ENCODE measurements around the gene WDR26.

The WDR26 gene

DNA sequence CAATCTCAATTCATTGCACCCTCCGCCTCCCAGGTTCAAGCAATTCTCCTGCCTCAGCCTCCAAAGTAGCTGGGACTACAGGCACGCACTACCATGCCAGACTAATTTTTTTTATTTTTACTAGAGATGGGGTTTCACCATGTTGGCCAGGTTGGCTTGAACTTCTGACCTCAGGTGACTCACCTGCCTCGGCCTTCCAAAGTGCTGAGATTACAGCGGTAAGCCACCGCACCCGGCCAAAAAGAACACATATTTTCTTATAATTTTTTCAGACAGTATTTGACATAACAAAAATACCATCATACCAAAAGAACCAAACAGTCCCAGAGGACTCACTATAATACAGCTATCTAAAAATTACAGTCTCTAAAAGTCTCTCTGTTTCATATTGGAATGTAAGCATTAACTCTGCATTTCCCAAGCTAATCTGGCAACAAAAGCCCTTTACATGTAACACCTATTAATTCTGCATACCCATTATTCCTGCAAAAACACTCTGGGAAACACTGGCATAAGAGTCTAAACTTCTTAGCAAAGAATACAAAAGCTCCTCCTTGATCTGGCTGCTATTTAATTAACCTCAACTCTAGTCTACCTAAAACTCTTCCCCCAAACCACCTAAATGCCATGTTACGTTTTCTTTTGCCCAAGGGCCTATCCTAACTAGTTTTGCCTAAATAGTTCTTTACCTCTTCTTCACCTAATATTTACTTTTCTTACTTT is 26.9 kb downstream of the WDR26 start:
- no peak overlapping the region for H3K4me3 ChIP-seq (ENCODE audit: low read length)
- no peaks in the 10 kb centered on the region for H3K27me3 ChIP-seq (ENCODE audit: control insufficient read depth, insufficient read depth, low read length)
- H3K4me1 ChIP-seq (ENCODE audit: control insufficient read depth, insufficient read depth, low read length) = peaks cover 6% of the 10 kb centered on the region
- no peaks in the 10 kb centered on the region for H3K9me3 ChIP-seq (ENCODE audit: control insufficient read depth, low read length)
- no peaks in the 10 kb centered on the region for H3K36me3 ChIP-seq (ENCODE audit: control insufficient read depth, insufficient read depth, low read length)
- no peak overlapping the region for H3K9ac ChIP-seq (ENCODE audit: low read length)

DNA sequence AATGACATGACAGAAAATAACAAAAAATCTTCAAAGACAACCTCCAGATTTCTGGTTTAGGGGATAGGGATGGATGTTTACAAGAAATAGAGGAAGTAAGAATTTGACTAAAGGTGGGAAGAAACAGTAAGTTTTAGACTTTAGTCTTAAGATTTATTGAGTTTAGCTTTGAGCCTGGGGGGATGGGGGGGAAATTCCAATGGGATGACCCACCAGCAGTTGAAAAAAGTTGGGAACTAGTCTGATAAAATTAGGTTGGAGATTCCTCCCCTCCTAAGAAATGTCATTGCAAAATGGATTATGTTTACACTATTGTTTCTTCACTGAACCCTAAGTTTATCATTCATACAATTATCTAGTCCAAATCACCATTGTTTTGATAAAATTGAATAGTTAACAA is 28.4 kb downstream of the WDR26 start:
- H3K4me1 ChIP-seq (ENCODE audit: control insufficient read depth, insufficient read depth, low read length) = peaks cover 6% of the 10 kb centered on the region
- H3K27me3 ChIP-seq (ENCODE audit: control insufficient read depth, insufficient read depth, low read length) = no peaks in the 10 kb centered on the region
- peaks cover under 1% of the 10 kb centered on the region for H3K36me3 ChIP-seq (ENCODE audit: control insufficient read depth, insufficient read depth, low read length)

DNA sequence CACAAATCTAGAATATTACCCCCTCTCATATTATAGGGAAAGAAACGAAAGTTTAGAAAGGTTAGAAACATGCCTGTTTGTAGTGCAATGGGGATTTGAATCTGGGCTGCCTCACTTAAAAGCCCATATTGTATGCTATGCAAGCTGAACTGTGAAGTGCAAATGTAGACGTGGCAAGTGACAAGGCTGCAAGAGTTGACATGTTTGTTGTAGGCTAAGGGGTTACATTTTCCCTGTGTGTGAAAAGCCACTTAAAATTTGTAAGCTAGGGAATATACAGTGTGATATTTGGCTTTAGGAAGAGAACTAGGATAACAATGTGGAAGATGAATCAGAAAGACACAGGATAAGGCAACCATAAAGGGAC is 29.0 kb downstream of the WDR26 start:
- Histone ChIP-seq H3K4me1 (ENCODE audit: control insufficient read depth, insufficient read depth, low read length) (peaks cover 6% of the 10 kb centered on the region), H3K9me3 (ENCODE audit: control insufficient read depth, low read length) (no peaks in the 10 kb centered on the region), H3K36me3 (ENCODE audit: control insufficient read depth, insufficient read depth, low read length) (peaks cover 4% of the 10 kb centered on the region), H3K27me3 (ENCODE audit: control insufficient read depth, insufficient read depth, low read length) (no peaks in the 10 kb centered on the region), H3K9ac (ENCODE audit: low read length) (no peak overlapping the region), H3K4me3 (ENCODE audit: low read length) (no peak overlapping the region)

More for the DNA sequence above, 28.4 kb downstream of the WDR26 start:
- no peak overlapping the region for H3K4me3 ChIP-seq (ENCODE audit: low read length)
- no peaks in the 10 kb centered on the region for H3K9me3 ChIP-seq (ENCODE audit: control insufficient read depth, low read length)
- H3K9ac ChIP-seq (ENCODE audit: low read length) = no peak overlapping the region

DNA sequence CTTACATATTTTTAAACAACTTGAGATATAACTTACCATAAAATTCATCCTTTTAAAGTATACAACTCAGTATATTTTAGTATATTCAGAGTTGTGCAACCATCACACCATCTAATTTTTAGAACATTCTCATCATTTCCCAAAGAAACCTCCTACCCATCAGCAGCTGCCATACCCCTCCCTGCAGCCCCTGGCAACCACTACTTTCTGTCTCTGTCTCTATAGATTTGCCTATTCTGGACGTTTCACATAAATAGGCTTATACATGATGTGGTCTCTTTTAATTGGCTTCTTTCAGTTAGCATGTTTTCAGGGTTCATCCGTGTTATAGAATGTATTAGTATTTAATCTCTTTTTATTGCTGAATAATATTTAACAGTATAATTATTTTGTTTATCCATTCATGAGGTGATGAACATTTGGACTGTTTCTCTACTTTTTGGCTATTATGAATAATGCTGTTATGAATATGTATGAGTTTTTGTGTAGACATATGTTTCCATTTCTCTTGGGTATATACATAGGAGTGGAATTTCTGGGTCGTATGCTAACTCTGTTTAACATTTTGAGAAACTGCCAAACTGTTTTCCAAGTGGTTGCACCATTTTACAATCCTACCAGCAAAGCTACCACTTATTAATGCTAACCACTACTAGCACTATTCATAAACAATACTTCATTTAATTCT is 29.5 kb downstream of the WDR26 start:
- H3K27me3 ChIP-seq (ENCODE audit: control insufficient read depth, insufficient read depth, low read length) = no peaks in the 10 kb centered on the region
- no peaks in the 10 kb centered on the region for H3K9me3 ChIP-seq (ENCODE audit: control insufficient read depth, low read length)
- no peak overlapping the region for H3K4me3 ChIP-seq (ENCODE audit: low read length)
- H3K9ac ChIP-seq (ENCODE audit: low read length) = no peak overlapping the region
- peaks cover 4% of the 10 kb centered on the region for H3K36me3 ChIP-seq (ENCODE audit: control insufficient read depth, insufficient read depth, low read length)
- H3K4me1 ChIP-seq (ENCODE audit: control insufficient read depth, insufficient read depth, low read length) = peaks cover 6% of the 10 kb centered on the region

GRCh38 chr1:224402472-224403036 is 32.0 kb downstream of the WDR26 start:
- H3K4me1 ChIP-seq (ENCODE audit: control insufficient read depth, insufficient read depth, low read length) = peaks cover 2% of the 10 kb centered on the region
- H3K9me3 ChIP-seq (ENCODE audit: control insufficient read depth, low read length) = no peaks in the 10 kb centered on the region
- H3K36me3 ChIP-seq (ENCODE audit: control insufficient read depth, insufficient read depth, low read length) = peaks cover 4% of the 10 kb centered on the region
- H3K9ac ChIP-seq (ENCODE audit: low read length) = no peak overlapping the region
- H3K4me3 ChIP-seq (ENCODE audit: low read length) = no peak overlapping the region
- H3K27me3 ChIP-seq (ENCODE audit: control insufficient read depth, insufficient read depth, low read length) = no peaks in the 10 kb centered on the region

DNA sequence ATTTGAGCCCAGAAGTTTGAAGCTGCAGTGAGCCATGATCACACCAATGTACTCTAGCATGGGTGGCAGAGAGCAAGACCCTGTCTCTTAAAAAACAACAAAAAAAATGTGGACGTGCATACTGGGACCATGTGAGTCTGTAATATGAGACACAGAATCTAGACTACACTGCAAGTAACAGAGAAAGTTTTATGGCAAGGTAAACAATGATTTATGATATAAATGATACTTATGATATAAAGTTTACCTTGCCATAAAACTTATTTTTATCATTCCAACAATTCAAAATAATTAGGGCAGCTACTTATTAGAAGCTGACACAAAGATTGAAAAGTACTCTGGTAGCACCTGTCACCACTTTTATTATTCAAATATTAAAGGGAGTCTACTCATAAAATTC is 34.7 kb downstream of the WDR26 start:
- no peaks in the 10 kb centered on the region for H3K27me3 ChIP-seq (ENCODE audit: control insufficient read depth, insufficient read depth, low read length)
- H3K9ac ChIP-seq (ENCODE audit: low read length) = no peak overlapping the region
- peaks cover 4% of the 10 kb centered on the region for H3K36me3 ChIP-seq (ENCODE audit: control insufficient read depth, insufficient read depth, low read length)
- H3K4me3 ChIP-seq (ENCODE audit: low read length) = no peak overlapping the region
- H3K9me3 ChIP-seq (ENCODE audit: control insufficient read depth, low read length) = no peaks in the 10 kb centered on the region
- no peaks in the 10 kb centered on the region for H3K4me1 ChIP-seq (ENCODE audit: control insufficient read depth, insufficient read depth, low read length)

GRCh38 chr1:224393294-224393693 is 41.3 kb downstream of the WDR26 start:
- Histone ChIP-seq H3K9ac (ENCODE audit: low read length) (no peak overlapping the region), H3K36me3 (ENCODE audit: control insufficient read depth, insufficient read depth, low read length) (no peaks in the 10 kb centered on the region), H3K4me1 (ENCODE audit: control insufficient read depth, insufficient read depth, low read length) (no peaks in the 10 kb centered on the region), H3K27me3 (ENCODE audit: control insufficient read depth, insufficient read depth, low read length) (no peaks in the 10 kb centered on the region), H3K9me3 (ENCODE audit: control insufficient read depth, low read length) (no peaks in the 10 kb centered on the region), H3K4me3 (ENCODE audit: low read length) (no peak overlapping the region)

GRCh38 chr1:224392411-224393249 is 42.0 kb downstream of the WDR26 start:
- H3K4me3 ChIP-seq (ENCODE audit: low read length) = no peak overlapping the region
- no peak overlapping the region for H3K9ac ChIP-seq (ENCODE audit: low read length)
- no peaks in the 10 kb centered on the region for H3K4me1 ChIP-seq (ENCODE audit: control insufficient read depth, insufficient read depth, low read length)
- H3K36me3 ChIP-seq (ENCODE audit: control insufficient read depth, insufficient read depth, low read length) = no peaks in the 10 kb centered on the region
- H3K9me3 ChIP-seq (ENCODE audit: control insufficient read depth, low read length) = no peaks in the 10 kb centered on the region
- no peaks in the 10 kb centered on the region for H3K27me3 ChIP-seq (ENCODE audit: control insufficient read depth, insufficient read depth, low read length)

DNA sequence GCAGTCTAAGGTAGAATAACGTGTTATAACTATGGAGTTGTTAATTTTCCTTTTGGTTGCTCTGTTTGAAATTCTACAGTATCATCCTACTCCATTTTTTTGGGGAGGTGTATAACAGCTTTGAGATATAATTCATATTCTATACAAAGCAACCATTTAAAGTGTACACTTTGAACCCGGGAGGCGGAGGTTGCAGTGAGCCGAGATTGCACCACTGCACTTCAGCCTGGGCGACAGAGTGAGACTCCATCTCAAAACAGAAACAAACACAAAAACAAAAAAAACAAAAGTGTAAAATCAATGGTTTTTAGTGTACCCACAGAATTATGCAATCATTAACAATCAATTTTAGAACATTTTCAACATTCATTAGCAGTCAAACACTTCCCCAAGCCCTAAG is 44.1 kb downstream of the WDR26 start:
- H3K36me3 ChIP-seq (ENCODE audit: control insufficient read depth, insufficient read depth, low read length) = no peaks in the 10 kb centered on the region
- no peak overlapping the region for H3K9ac ChIP-seq (ENCODE audit: low read length)
- H3K9me3 ChIP-seq (ENCODE audit: control insufficient read depth, low read length) = no peaks in the 10 kb centered on the region
- no peak overlapping the region for H3K4me3 ChIP-seq (ENCODE audit: low read length)
- no peaks in the 10 kb centered on the region for H3K4me1 ChIP-seq (ENCODE audit: control insufficient read depth, insufficient read depth, low read length)
- H3K27me3 ChIP-seq (ENCODE audit: control insufficient read depth, insufficient read depth, low read length) = no peaks in the 10 kb centered on the region

DNA sequence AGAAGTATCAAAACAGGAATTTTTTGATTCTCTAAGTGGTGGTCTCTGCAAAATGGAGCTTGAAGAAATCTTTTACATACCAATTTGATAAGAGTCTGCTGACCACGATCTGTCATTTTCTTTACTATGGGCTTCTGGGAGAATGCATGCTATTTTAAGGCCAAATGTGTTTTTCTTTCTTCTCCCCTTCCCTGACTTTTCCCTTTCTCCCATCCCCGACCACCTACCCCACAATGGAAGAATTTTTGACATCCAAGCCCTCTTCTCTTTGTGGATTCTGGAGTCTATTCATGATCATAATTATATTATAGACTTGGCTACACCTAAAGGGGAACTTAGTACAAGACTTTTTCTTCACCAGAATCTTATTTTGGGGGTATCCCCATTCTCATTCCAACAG is 46.7 kb downstream of the WDR26 start:
- no peak overlapping the region for H3K4me3 ChIP-seq (ENCODE audit: low read length)
- H3K27me3 ChIP-seq (ENCODE audit: control insufficient read depth, insufficient read depth, low read length) = no peaks in the 10 kb centered on the region
- no peak overlapping the region for H3K9ac ChIP-seq (ENCODE audit: low read length)
- H3K9me3 ChIP-seq (ENCODE audit: control insufficient read depth, low read length) = no peaks in the 10 kb centered on the region
- no peaks in the 10 kb centered on the region for H3K4me1 ChIP-seq (ENCODE audit: control insufficient read depth, insufficient read depth, low read length)
- H3K36me3 ChIP-seq (ENCODE audit: control insufficient read depth, insufficient read depth, low read length) = no peaks in the 10 kb centered on the region

DNA sequence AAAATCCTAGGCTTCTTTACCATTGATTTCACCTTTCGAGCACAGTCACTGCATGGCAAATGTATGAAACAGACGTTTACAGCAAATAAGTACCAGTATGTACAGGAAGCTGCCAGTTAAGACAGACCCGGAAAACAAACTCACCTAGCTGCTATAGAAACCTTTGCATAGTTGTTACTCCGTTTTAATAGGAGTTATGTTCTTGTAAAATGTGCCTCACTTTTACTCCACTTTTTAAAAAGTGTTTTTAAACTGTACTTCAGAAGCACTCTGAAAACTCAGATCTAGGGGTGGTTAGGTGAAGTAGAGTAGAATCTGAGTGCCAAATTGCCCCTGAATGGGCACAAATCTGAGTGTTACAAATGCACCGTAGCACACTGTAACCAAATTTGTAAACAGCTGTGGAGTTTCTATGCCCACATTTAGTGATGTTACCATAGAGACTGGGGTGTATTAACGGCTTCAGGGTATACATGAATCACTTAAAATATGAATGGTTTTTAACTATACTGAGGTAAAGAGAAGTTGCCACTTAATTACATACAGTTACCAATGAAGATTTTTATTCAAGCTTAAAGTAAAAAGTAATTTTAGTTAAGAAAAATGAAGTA is 47.2 kb downstream of the WDR26 start:
- H3K9me3 ChIP-seq (ENCODE audit: control insufficient read depth, low read length) = no peaks in the 10 kb centered on the region
- no peak overlapping the region for H3K9ac ChIP-seq (ENCODE audit: low read length)
- no peaks in the 10 kb centered on the region for H3K4me1 ChIP-seq (ENCODE audit: control insufficient read depth, insufficient read depth, low read length)
- no peaks in the 10 kb centered on the region for H3K27me3 ChIP-seq (ENCODE audit: control insufficient read depth, insufficient read depth, low read length)
- no peak overlapping the region for H3K4me3 ChIP-seq (ENCODE audit: low read length)
- no peaks in the 10 kb centered on the region for H3K36me3 ChIP-seq (ENCODE audit: control insufficient read depth, insufficient read depth, low read length)

Measured in mucosa of stomach (tissue), 1 donor.